Right kidney (tissue), 1 donor: ENCODE measurements around the gene SLCO2A1.

Experiments
- DNase-seq: peaks from one replicate; pipeline ENCODE4 v3.0.0-alpha.2; 2016

Gene SLCO2A1

GRCh38 chr3:134064081-134064480 is 34.4 kb upstream of the SLCO2A1 start:
- DNase-seq: no peak

GRCh38 chr3:134061401-134061800 is 31.7 kb upstream of the SLCO2A1 start:
- no peak for DNase-seq

DNA sequence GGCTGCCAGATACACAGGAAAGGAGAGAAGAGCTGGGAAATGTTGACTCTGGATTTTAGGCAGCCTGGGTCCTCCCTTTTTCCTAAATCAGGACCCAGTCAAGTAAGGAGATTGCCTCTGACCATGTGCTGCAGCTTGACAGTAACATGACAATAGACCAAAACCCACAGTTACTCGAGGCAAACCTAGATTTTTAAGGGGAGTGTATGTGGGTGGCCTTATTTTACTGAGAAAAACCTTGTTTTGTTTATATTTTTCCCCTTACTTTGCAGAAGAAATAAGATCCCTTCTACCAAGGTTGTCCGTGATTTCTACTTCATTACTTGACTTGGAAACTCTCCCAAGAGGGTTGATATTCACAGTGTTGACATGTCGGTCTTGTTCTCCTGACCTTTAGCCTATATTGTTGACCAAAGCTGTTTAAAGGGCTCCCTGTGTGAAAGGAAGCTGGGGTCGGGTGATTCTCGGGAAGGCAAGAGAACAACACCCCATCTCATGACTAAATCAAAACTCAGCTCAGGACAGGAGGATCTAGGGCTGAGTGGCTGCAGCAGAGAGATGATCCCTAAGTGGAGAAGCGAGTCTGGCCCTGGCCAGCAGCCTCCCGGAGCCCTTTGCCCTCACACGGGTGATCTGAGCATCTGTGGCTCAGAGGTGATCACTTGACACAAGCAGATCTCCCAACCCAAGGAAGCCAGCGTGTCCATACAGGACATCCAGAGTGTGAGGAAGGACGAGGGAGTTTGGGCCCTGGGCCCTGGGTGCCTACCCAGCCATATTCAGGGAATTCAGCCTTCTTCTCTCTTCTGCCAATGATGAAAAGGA is 31.0 kb upstream of the SLCO2A1 start:
- no peak for DNase-seq

GRCh38 chr3:134059671-134060560 is 30.2 kb upstream of the SLCO2A1 start:
- DNase-seq: no peak

- no peak for DNase-seq
These were observed 29.4 kb upstream of the SLCO2A1 start for GRCh38 chr3:134059035-134059601.

DNA sequence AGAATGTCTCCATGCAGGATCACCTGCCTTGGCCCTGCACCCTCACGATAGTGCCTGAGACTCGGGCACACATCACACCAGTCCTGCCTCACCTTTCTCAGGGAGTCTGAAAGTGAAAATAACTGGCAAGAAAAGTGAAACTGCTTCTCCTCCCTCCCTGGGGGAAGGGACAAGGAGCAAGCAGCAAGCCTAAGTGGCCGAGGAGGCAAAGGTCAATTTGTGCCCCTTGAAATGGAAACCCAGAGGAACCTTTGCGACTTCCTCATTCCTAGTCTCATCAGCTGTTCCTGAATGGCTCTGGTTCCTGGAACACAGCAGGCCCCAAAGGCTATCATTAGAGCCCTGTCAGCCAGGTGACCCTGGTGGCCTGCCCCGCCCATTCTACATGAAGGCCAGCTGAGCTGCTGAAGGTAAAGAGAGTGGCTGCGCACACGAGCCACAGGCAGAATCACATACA is 28.0 kb upstream of the SLCO2A1 start:
- DNase-seq: no peak

GRCh38 chr3:134057006-134057653 is 27.4 kb upstream of the SLCO2A1 start:
- DNase-seq: no peak

- DNase-seq: no peak
These were observed 26.8 kb upstream of the SLCO2A1 start for GRCh38 chr3:134056464-134056891.

- no peak for DNase-seq
These were observed 25.9 kb upstream of the SLCO2A1 start for GRCh38 chr3:134055661-134056060.

GRCh38 chr3:134054881-134055280 is 25.2 kb upstream of the SLCO2A1 start:
- no peak for DNase-seq

- no peak for DNase-seq
These were observed 24.5 kb upstream of the SLCO2A1 start for GRCh38 chr3:134054231-134054630.

DNA sequence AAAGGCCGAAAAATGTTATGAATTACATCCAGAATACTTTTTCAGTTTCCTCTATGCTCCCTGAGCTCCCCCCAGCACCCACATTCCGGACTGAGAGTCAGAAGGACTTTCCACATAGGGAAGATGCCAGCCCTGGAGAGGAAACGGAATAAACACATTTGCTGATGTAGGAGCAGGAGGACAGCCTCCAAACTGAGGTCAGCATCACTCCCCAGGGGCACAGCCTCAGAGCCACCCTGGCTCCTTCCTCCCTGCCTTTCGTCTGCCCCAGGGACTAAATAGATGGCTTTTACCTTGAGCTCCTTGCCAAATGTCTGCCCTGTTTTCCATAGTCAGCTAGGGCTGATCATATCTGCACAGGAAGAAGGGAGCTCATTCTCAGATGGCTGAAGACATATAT is 22.6 kb upstream of the SLCO2A1 start:
- DNase-seq: no peak

- DNase-seq: no peak
These were observed 20.0 kb upstream of the SLCO2A1 start for GRCh38 chr3:134049676-134050075.

GRCh38 chr3:134048278-134048996 is 18.7 kb upstream of the SLCO2A1 start:
- no peak for DNase-seq

DNA sequence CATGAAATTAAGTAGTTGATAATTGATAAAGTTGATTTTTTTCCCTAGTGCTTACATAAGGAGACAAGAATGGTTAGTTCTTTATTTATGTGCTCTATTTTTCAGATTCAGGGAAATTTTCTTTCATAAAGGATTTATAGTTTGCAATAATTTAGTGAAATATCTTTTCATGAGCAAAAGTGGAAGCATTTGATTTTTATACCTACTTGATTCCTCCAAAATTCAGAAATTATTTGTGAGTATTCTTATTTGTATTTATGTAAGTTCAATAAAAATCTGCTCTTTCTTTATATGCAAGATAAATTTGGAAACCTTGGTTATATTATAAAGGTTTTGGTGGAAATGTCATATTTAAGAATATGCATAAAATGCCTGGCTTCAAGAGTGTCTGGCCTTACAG is 14.7 kb upstream of the SLCO2A1 start:
- no peak for DNase-seq

DNA sequence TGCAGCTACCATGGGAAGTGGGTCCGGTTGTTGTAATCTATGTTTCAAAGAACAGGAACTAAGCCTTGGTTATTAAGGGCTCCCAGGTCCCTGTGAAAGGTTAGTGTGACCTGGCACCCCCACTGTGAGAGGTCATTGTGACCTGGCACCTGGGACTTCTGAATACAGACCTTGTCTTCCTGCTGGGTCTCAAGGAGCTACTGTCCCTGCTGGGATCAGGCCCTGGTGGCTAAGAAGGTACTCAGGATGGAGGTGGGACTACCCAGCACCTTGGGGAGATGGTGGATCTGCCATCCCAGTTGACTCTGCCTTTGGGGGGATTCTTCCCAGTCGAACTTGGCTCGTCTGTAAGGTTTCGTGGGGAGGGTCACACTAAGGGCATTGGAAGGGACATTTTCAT is 10.3 kb upstream of the SLCO2A1 start:
- no peak for DNase-seq

GRCh38 chr3:134039161-134039862 is 9.6 kb upstream of the SLCO2A1 start:
- no peak for DNase-seq

DNA sequence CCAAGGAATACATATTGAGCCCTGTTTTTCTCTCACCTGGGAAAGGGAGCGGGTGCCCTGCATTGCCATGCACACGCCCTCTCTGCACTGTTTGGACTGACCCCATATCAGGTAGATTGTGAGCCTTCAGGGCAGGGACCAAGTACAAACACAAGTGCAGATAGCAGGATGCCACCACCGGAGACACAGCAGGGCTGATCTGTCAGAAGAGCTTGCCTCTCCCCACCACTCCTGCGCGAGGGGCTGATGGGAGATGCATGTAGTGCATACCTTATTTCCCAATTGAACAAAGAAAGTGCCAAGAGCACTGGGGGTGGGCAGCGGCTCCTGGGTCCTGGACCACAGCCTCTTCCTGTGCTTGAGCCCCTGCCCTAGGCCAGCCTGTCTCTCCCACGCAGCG is 9.0 kb upstream of the SLCO2A1 start:
- DNase-seq: no peak

- no peak for DNase-seq
These were observed 8.4 kb upstream of the SLCO2A1 start for GRCh38 chr3:134038071-134038491.

DNA sequence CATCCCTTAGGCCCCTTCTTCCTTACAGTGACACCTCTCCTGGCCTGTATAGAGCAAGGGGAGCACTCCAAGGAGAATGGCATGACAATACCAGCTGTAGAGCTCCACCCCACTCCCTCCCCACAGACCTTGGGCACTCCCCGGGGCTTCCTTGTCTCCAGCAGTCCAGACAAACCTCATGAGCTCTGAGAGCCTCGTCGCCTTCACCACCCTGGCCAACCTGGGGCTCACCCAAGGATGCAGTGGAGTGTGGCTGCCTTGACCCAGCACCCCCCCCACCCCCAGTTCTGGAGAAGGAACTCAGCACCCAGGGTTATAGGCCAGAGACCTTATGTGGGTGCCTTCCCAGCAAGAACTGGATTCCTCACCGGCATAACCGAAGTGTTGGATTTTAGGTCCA is 7.4 kb upstream of the SLCO2A1 start:
- no peak for DNase-seq

GRCh38 chr3:134036291-134036690 is 6.6 kb upstream of the SLCO2A1 start:
- DNase-seq: no peak
